Esophagus muscularis mucosa (tissue), 4 donors: ENCODE results near the gene KMT5B. TPM values are rescaled to one million over a fixed set of nuclear protein-coding genes. Genes with fewer than 3 reads are reported as not detected.

Source experiments
- DNase-seq: peaks from one replicate; pipeline ENCODE4 v3.0.0-alpha.2; 2017; ENCODE audit errors: extremely low spot score
- H3K27ac ChIP-seq, 4 donors: fragments of 200-600 bp; sonication (generic); replicated peaks in 1 of 4; 1 replicate in 3 of 4; 2 replicates in 1 of 4; pipeline ENCODE4 v1.5.1; 2016 to 2019; ENCODE audit warnings: mild to moderate bottlenecking in 1 of 4
- H3K27me3 ChIP-seq, 4 donors: fragments of 200-600 bp; sonication (generic); one replicate each; pipeline versions ENCODE4 v1.5.1 to v1.6.0; 2016 to 2019
- H3K36me3 ChIP-seq, 4 donors: fragments of 200-600 bp; sonication (generic); one replicate each; pipeline ENCODE4 v1.5.1; 2016 to 2019
- H3K4me1 ChIP-seq, 4 donors: fragments of 200-600 bp; sonication (generic); one replicate each; pipeline ENCODE4 v1.5.1; 2016 to 2019
- H3K4me3 ChIP-seq, 4 donors: fragments of 200-600 bp; sonication (generic); 1 replicate in 2 of 4; 2 replicates in 2 of 4; pipeline ENCODE4 v1.5.1; 2016 to 2019; ENCODE audit warnings: mild to moderate bottlenecking in 4 of 4, moderate library complexity in 1 of 4
- H3K9me3 ChIP-seq, 4 donors: fragments of 200-600 bp; sonication (generic); 1 replicate in 3 of 4; 2 replicates in 1 of 4; pipeline ENCODE4 v1.5.1; 2016 to 2019
- EP300 ChIP-seq: sonication (generic); formaldehyde crosslinking; IDR thresholded peaks from one replicate; pipeline ENCODE4 v1.6.1; 2017; ENCODE audit warnings: antibody characterized with exemption
- POLR2A ChIP-seq: fragments of 450-650 bp; IDR thresholded peaks from one replicate; pipeline ENCODE4 v1.6.1; 2017; ENCODE audit warnings: antibody characterized with exemption, moderate library complexity, mild to moderate bottlenecking, low read depth
- POLR2AphosphoS5 ChIP-seq, 2 donors: sonication (generic); formaldehyde crosslinking; IDR thresholded peaks; one replicate each; pipeline ENCODE4 v1.6.1; 2017; ENCODE audit warnings: antibody characterized with exemption in 2 of 2
- WGBS: methylation state at CpG from one replicate; pipeline ENCODE4 v1.1.5; 2018; 5-methylcytosine and 5-hydroxymethylcytosine counted together
- intact Hi-C: fragments of 100-400 bp; cut with DNase I; formaldehyde crosslinking; loops from one replicate; pipeline ENCODE4 v1.15.1; 2023
- total RNA-seq, 4 donors: library from RNA; depleted of rRNA; stranded (reverse); fragments of >200 nt; gene quantifications; one replicate each; pipeline versions ENCODE4 v1.1.0 to v1.2.1, GENCODE V29; 2016
- TF ChIP-seq, protein P1 (sequence below), 3 experiments: fragments of 200-600 bp in 2 of 3; fragments of 450-650 bp in 1 of 3; sonication (generic) in 2 of 3; IDR thresholded peaks; one replicate each; pipeline ENCODE4 v1.5.1; 2017 to 2019; ENCODE audit warnings: antibody characterized with exemption in 3 of 3, mild to moderate bottlenecking in 2 of 3, moderate library complexity in 1 of 3

KMT5B gene
- total RNA-seq, 4 donors from 2014 or later, result 28.7 to 49.4 (median 43.3) TPM

DNA sequence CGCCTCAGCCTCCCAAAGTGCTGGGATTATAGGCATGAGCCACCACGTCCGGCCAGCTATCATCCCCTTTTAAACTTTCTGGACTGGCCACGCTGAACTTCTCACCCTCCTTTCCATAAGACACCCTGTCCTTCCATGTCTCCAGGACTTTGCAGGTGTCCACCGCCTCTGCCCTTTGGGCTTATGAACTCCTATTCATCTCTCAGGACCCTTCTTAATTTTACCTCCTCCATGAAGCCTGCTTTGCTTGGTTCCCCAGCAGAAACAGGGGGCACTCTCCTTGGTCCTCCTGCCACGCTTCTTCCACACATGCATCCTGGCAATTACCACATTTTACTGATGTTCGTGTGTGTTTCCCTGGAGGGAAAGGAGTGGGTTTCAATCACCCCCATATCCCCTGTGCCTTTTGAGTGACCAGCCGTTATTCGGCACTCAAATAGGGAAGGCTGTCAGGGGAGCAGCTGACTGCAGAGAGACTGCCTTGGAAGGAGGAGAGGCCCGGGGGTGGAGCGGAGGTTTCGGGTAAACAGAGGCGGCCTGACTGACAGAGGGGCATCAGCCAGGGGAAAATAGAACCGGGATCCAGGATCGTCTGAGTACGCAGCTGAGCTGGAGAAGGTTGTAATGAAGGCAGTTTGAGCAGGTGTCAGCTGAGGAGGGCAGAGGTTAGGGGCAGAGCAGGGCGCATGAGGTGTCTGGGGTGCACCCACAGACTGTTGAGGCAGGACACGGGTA lies 64.9 kb downstream of the KMT5B start:
- intact Hi-C loops, result no loop called here
- Histone ChIP-seq H3K27ac (no peak overlapping the region), H3K27me3 (peaks cover 0 to 4% (median 0%) of the 10 kb centered on the region in 4 donors), H3K36me3 (no peaks in the 10 kb centered on the region), H3K4me3 (no peak overlapping the region), H3K9me3 (no peaks in the 10 kb centered on the region), H3K4me1 (peaks cover 17 to 21% (median 20%) of the 10 kb centered on the region in 4 donors)
- DNase-seq, result no peak
- 85% methylated on average over 18 of the region's 18 CpGs for WGBS
- TF ChIP-seq POLR2A, result no peak

DNA sequence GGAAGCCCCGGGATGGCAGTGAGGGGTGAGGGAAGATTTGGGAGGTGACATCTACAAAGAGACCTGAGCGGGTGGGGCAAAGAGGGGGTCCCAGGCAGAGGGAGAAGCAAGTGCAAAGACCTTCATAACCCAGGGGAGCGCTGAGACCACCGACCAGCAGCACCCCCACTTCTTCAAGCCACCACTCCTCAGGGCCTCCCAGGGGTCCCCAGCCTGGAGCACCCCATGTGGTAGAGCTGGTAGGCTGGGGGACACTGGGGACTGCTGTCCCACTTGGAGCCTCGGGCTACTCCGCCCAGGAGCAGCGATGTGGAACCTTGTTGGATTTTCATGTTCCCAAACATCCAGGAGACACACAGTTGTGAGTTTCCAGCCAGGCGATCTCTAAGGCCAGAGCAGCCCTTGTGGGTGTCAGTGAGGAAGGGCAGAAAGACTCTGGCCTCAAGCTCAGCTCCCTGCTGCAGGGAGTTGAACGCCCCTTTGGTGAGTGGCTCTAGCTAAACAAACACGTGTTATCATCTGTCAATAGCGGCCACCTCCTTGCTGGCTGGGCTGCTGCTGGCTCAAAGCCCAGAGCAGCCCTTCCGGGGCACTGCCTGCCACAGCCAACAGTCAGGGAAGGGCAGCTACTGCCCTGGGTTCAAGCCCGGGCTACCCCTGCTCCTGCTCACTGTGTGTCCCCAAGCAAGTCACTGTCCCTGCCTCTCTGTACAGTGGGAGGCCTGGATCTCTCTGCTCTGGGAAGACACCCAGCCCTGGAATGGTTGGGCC lies 66.2 kb downstream of the KMT5B start:
- H3K27me3 ChIP-seq, result peaks cover 0 to 4% (median 0%) of the 10 kb centered on the region in 4 donors
- TF ChIP-seq POLR2AphosphoS5 (IDR thresholded peaks at IDR 0.05), result no peak
- TF ChIP-seq, protein P1, sequence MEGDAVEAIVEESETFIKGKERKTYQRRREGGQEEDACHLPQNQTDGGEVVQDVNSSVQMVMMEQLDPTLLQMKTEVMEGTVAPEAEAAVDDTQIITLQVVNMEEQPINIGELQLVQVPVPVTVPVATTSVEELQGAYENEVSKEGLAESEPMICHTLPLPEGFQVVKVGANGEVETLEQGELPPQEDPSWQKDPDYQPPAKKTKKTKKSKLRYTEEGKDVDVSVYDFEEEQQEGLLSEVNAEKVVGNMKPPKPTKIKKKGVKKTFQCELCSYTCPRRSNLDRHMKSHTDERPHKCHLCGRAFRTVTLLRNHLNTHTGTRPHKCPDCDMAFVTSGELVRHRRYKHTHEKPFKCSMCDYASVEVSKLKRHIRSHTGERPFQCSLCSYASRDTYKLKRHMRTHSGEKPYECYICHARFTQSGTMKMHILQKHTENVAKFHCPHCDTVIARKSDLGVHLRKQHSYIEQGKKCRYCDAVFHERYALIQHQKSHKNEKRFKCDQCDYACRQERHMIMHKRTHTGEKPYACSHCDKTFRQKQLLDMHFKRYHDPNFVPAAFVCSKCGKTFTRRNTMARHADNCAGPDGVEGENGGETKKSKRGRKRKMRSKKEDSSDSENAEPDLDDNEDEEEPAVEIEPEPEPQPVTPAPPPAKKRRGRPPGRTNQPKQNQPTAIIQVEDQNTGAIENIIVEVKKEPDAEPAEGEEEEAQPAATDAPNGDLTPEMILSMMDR (IDR thresholded peaks at IDR 0.05), result no peak
- no peak for TF ChIP-seq EP300
- TF ChIP-seq POLR2A, result no peak
- no peaks in the 10 kb centered on the region for H3K9me3 ChIP-seq
- 67% methylated on average over 13 of the region's 13 CpGs for WGBS
- no peaks in the 10 kb centered on the region for H3K36me3 ChIP-seq
- no peak overlapping the region for H3K4me3 ChIP-seq
- peak overlapping the region in 1 of 4 donors; percentile 17 for H3K27ac ChIP-seq
- intact Hi-C loops, result no loop called here
- peaks cover 17 to 21% (median 20%) of the 10 kb centered on the region in 4 donors for H3K4me1 ChIP-seq
- no peak for DNase-seq

- Histone ChIP-seq H3K4me1 (peaks cover 17 to 23% (median 21%) of the 10 kb centered on the region in 4 donors), H3K27me3 (peaks cover 0 to 4% (median 0%) of the 10 kb centered on the region in 4 donors), H3K27ac (peak overlapping the region in 1 of 4 donors; percentile 17), H3K36me3 (no peaks in the 10 kb centered on the region), H3K4me3 (no peak overlapping the region), H3K9me3 (no peaks in the 10 kb centered on the region)
- TF ChIP-seq POLR2AphosphoS5 (IDR thresholded peaks at IDR 0.05) (peak in 1 of 2 donors; percentile 37), POLR2A (no peak)
- DNase-seq, result no peak
- 57% methylated on average over 12 of the region's 15 CpGs for WGBS
- intact Hi-C loops, result no loop called here
Measured at GRCh38 chr11:68146010-68146540, 67.0 kb downstream of the KMT5B start.

GRCh38 chr11:68145120-68145866 lies 67.8 kb downstream of the KMT5B start:
- H3K27me3 ChIP-seq, result peaks cover 0 to 4% (median 0%) of the 10 kb centered on the region in 4 donors
- no peak overlapping the region for H3K4me3 ChIP-seq
- peaks cover 17 to 25% (median 21%) of the 10 kb centered on the region in 4 donors for H3K4me1 ChIP-seq
- H3K36me3 ChIP-seq, result no peaks in the 10 kb centered on the region
- intact Hi-C loops, result no loop called here
- no peak for TF ChIP-seq EP300
- TF ChIP-seq POLR2A, result no peak
- TF ChIP-seq, protein P1 (IDR thresholded peaks at IDR 0.05), result no peak
- no peak for TF ChIP-seq POLR2AphosphoS5 (IDR thresholded peaks at IDR 0.05)
- H3K9me3 ChIP-seq, result no peaks in the 10 kb centered on the region
- WGBS, result 78% methylated on average over 12 of the region's 14 CpGs
- DNase-seq, result no peak
- no peak overlapping the region for H3K27ac ChIP-seq

- TF ChIP-seq, protein P1 (IDR thresholded peaks at IDR 0.05), result no peak
- TF ChIP-seq EP300 (no peak), POLR2A (no peak)
- DNase-seq, result no peak
- no peak overlapping the region for H3K4me3 ChIP-seq
- H3K27me3 ChIP-seq, result no peaks in the 10 kb centered on the region
- 81% methylated on average over 4 of the region's 4 CpGs for WGBS
- no peaks in the 10 kb centered on the region for H3K9me3 ChIP-seq
- H3K36me3 ChIP-seq, result no peaks in the 10 kb centered on the region
- H3K27ac ChIP-seq, result no peak overlapping the region
- H3K4me1 ChIP-seq, result peaks cover 17 to 25% (median 21%) of the 10 kb centered on the region in 4 donors
- intact Hi-C loops, result no loop called here
Measured at GRCh38 chr11:68143310-68143689, 69.8 kb downstream of the KMT5B start.
